HepG2 (cell line): ENCODE measurements around the gene NEURL3. TPM values are rescaled to one million over a fixed set of nuclear protein-coding genes. Genes with fewer than 3 reads are reported as not detected.

ENCODE experiments used
- ATAC-seq: fragments of 200-7000 bp; cut with Tn5 transposase; 3 replicates; pipeline ENCODE4 v1.9.1; 2020; ENCODE audit warnings: mild to moderate bottlenecking, moderate library complexity
- BruUV-seq: library from RNA; stranded (reverse); fragments of 400-500 nt; replicated peaks from 2 replicates; lab custom pipeline; 2021; lab: Mats Ljungman, UMichigan
- CTCF ChIA-PET: fragments of 300-600 bp; formaldehyde crosslinking; extraction: SDS; loops from one replicate; lab custom pipeline; 2021; ENCODE audit warnings: low total read pairs, inconsistent platforms, low intra/inter-chr PET ratio; lab: Yijun Ruan, JAX
- POLR2A ChIA-PET: fragments of 350-600 bp; sonication (Branson Sonifier 250); formaldehyde crosslinking; loops from one replicate; lab custom pipeline; 2020; ENCODE audit warnings: antibody characterized with exemption, inconsistent platforms; lab: Yijun Ruan, JAX
- DNase-seq: peaks from one replicate; pipeline ENCODE4 v3.0.0-alpha.2; 2015; ENCODE audit warnings: low spot score
- FAIRE-seq: peaks from 3 replicates; lab custom pipeline; 2011; peaks lifted over from hg19 to GRCh38; lab: Jason Lieb, UNC
- H2AFZ ChIP-seq: one replicate; pipeline ENCODE4 v1.6.1; 2011; ENCODE audit warnings: low read length, inconsistent platforms
- H3K27ac ChIP-seq: fragments of 300-600 bp; 3 replicates; pipeline ENCODE4 v1.8.0; 2011; ENCODE audit warnings: mixed run types, mild to moderate bottlenecking, mixed read lengths, low read length, inconsistent platforms; ENCODE audit not compliant: insufficient read depth; ENCODE audit errors: extremely low read length
- H3K27me3 ChIP-seq, 2 experiments: fragments of 200-600 bp in 1 of 2; 2 replicates in 1 of 2; 3 replicates in 1 of 2; pipeline versions ENCODE4 v1.6.0 to v1.8.0; 2011; ENCODE audit warnings: low read length in 2 of 2, mild to moderate bottlenecking in 2 of 2, moderate library complexity in 2 of 2, inconsistent platforms in 1 of 2; ENCODE audit not compliant: insufficient read depth in 2 of 2, control insufficient read depth in 1 of 2
- H3K36me3 ChIP-seq, 2 experiments: fragments of 200-600 bp in 1 of 2; replicated peaks in 1 of 2; 2 replicates in 1 of 2; 3 replicates in 1 of 2; pipeline versions ENCODE4 v1.5.1 to v1.8.0; 2011; ENCODE audit warnings: low read length in 2 of 2, inconsistent platforms in 1 of 2; ENCODE audit not compliant: insufficient read depth in 2 of 2, control insufficient read depth in 1 of 2
- H3K4me1 ChIP-seq: 2 replicates; pipeline ENCODE4 v1.5.1; 2012; ENCODE audit warnings: low read length, inconsistent platforms; ENCODE audit not compliant: insufficient read depth
- H3K4me2 ChIP-seq: 2 replicates; pipeline ENCODE4 v1.6.0; 2011; ENCODE audit warnings: low read depth, low read length, inconsistent platforms
- H3K4me3 ChIP-seq, 3 experiments: fragments of 200-600 bp in 1 of 3; sonication (generic), shearing (Covaris generic) in 1 of 3; replicated peaks in 1 of 3; 2 replicates each; pipeline ENCODE4 v1.5.1; 2011 to 2016; ENCODE audit warnings: low read length in 3 of 3, inconsistent platforms in 2 of 3, low read depth in 2 of 3, mild to moderate bottlenecking in 2 of 3, control low read depth in 1 of 3, mixed read lengths in 1 of 3; ENCODE audit not compliant: insufficient read depth in 1 of 3
- H3K79me2 ChIP-seq: one replicate; pipeline ENCODE4 v1.6.1; 2011; ENCODE audit warnings: low read length, inconsistent platforms; ENCODE audit not compliant: insufficient read depth
- H3K9ac ChIP-seq: 2 replicates; pipeline ENCODE4 v1.6.0; 2011; ENCODE audit warnings: mild to moderate bottlenecking, low read depth, low read length, inconsistent platforms; ENCODE audit not compliant: insufficient read depth
- H3K9me3 ChIP-seq: 2 replicates; pipeline ENCODE4 v1.5.1; 2012; ENCODE audit warnings: mild to moderate bottlenecking, low read length
- H4K20me1 ChIP-seq: 2 replicates; pipeline ENCODE4 v1.6.0; 2011; ENCODE audit warnings: inconsistent platforms, mild to moderate bottlenecking, low read length, moderate library complexity; ENCODE audit not compliant: insufficient read depth
- HES4 ChIP-seq: sonication (generic); formaldehyde crosslinking; IDR thresholded peaks from 2 replicates; pipeline ENCODE4 v1.9.0; 2021; ENCODE audit warnings: mild to moderate bottlenecking, missing genetic modification reagents, borderline replicate concordance
- NFYB ChIP-seq: sonication (generic); formaldehyde crosslinking; IDR thresholded peaks from 2 replicates; pipeline ENCODE4 v1.4.0; 2020; ENCODE audit warnings: missing genetic modification reagents
- PITX1 ChIP-seq: sonication (generic); formaldehyde crosslinking; IDR thresholded peaks from 2 replicates; pipeline ENCODE4 v1.5.1; 2020; ENCODE audit warnings: mild to moderate bottlenecking, missing genetic modification reagents
- SP2 ChIP-seq: sonication (generic); formaldehyde crosslinking; IDR thresholded peaks from 2 replicates; pipeline ENCODE4 v1.5.1; 2020; ENCODE audit warnings: mild to moderate bottlenecking, missing genetic modification reagents
- ZBTB33 ChIP-seq: sonication (generic); formaldehyde crosslinking; IDR thresholded peaks from 2 replicates; pipeline ENCODE4 v1.4.0; 2020; ENCODE audit warnings: missing genetic modification reagents
- ZNF12 ChIP-seq: sonication (generic); formaldehyde crosslinking; IDR thresholded peaks from 2 replicates; pipeline ENCODE4 v1.5.0; 2020; ENCODE audit warnings: missing genetic modification reagents
- ZNF543 ChIP-seq: sonication (generic); formaldehyde crosslinking; IDR thresholded peaks from 2 replicates; pipeline ENCODE4 v1.4.0; 2020; ENCODE audit warnings: mild to moderate bottlenecking, missing genetic modification reagents
- ZNF746 ChIP-seq: sonication (generic); formaldehyde crosslinking; IDR thresholded peaks from 2 replicates; pipeline ENCODE4 v1.8.0; 2022; ENCODE audit warnings: mild to moderate bottlenecking, missing genetic modification reagents
- ZNF772 ChIP-seq: sonication (generic); formaldehyde crosslinking; IDR thresholded peaks from 2 replicates; pipeline ENCODE4 v1.5.0; 2020; ENCODE audit warnings: mild to moderate bottlenecking, missing genetic modification reagents
- ZSCAN31 ChIP-seq: sonication (generic); formaldehyde crosslinking; IDR thresholded peaks from 2 replicates; pipeline ENCODE4 v1.5.0; 2020; ENCODE audit warnings: low read depth, mild to moderate bottlenecking, missing genetic modification reagents
- WGBS: methylation state at CpG from one replicate; pipeline ENCODE4 v1.1.6; 2017; ENCODE audit warnings: low lambda C conversion rate; 5-methylcytosine and 5-hydroxymethylcytosine counted together
- in situ Hi-C: cut with HindIII; loops from 2 replicates; pipeline ENCODE4 v1.10.0; 2017; ENCODE audit warnings: low pct_unique_long_range_greater_than_20kb; ENCODE audit not compliant: extremely low pct_ligation_motif_present
- intact Hi-C: fragments of 100-400 bp; cut with micrococcal nuclease; formaldehyde crosslinking; loops from one replicate; pipeline ENCODE4 v1.10.0; 2022; ENCODE audit not compliant: unreplicated experiment
- polyA plus RNA-seq, 8 experiments: library from polyadenylated mRNA; depleted of rRNA in 3 of 8; stranded (reverse) in 7 of 8; unstranded in 1 of 8; fragments of >200 nt; fragmentation: Illumina TruSeq in 4 of 8; extraction: Trizol in 4 of 8; gene quantifications; 2 replicates each; pipeline versions ENCODE4 v1.2.1 to v1.2.3, GENCODE V29; 2011 to 2016; ENCODE audit warnings: low read depth in 4 of 8, missing spikeins in 1 of 8, mixed read lengths in 1 of 8; ENCODE audit not compliant: insufficient read depth in 1 of 8
- total RNA-seq, 5 experiments: library from RNA; depleted of rRNA; stranded (reverse); fragments of >200 nt; fragmentation: Illumina TruSeq; extraction: Trizol; gene quantifications; 2 replicates each; pipeline ENCODE4 v1.2.3, GENCODE V29; 2016; ENCODE audit warnings: low read depth in 1 of 5
- TF ChIP-seq, protein P1 (sequence below): sonication (generic); formaldehyde crosslinking; IDR thresholded peaks from 2 replicates; pipeline ENCODE4 v1.5.0; 2020; ENCODE audit warnings: missing genetic modification reagents
- TF ChIP-seq, protein P2 (sequence below): sonication (generic); formaldehyde crosslinking; IDR thresholded peaks from 2 replicates; pipeline ENCODE4 v1.5.1; 2020; ENCODE audit warnings: missing genetic modification reagents, mild to moderate bottlenecking, borderline replicate concordance
- TF ChIP-seq, protein P3 (sequence below): sonication (generic); formaldehyde crosslinking; IDR thresholded peaks from 2 replicates; pipeline ENCODE4 v1.4.0; 2020; ENCODE audit warnings: missing genetic modification reagents, borderline replicate concordance
- TF ChIP-seq, protein P4 (sequence below): sonication (generic); formaldehyde crosslinking; IDR thresholded peaks from 2 replicates; pipeline ENCODE4 v1.4.0; 2020; ENCODE audit warnings: missing genetic modification reagents

Gene NEURL3
- total and polyA plus RNA-seq, 2 of the 13 experiments (the other 11 are each of a cell fraction or from before 2014, with no cell fraction given) = 0.16 to 1.2 TPM

- POLR2A ChIA-PET = no interaction called here
- CTCF ChIA-PET = no interaction called here
- intact Hi-C loops (no loop called here), in situ Hi-C loops (no loop called here)
- Histone ChIP-seq H3K9me3 (no peaks in the 10 kb centered on the region), H4K20me1 (no peaks in the 10 kb centered on the region), H3K4me3 (no peak overlapping the region), H3K27me3 (peaks cover 24 to 83% of the 10 kb centered on the region in 2 experiments), H3K4me2 (no peak overlapping the region), H2AFZ (no peak overlapping the region), H3K4me1 (peaks cover 21% of the 10 kb centered on the region; the same call in 1 of the 2 replicates), H3K9ac (no peak overlapping the region), H3K27ac (no peak overlapping the region), H3K79me2 (no peaks in the 10 kb centered on the region), H3K36me3 (no peaks in the 10 kb centered on the region)
- DNase-seq (no peak), ATAC-seq (no peak), FAIRE-seq (no peak)
- BruUV-seq = no TSS peak
- WGBS = 49% methylated on average over 14 of the region's 14 CpGs
- TF ChIP-seq, protein P1, sequence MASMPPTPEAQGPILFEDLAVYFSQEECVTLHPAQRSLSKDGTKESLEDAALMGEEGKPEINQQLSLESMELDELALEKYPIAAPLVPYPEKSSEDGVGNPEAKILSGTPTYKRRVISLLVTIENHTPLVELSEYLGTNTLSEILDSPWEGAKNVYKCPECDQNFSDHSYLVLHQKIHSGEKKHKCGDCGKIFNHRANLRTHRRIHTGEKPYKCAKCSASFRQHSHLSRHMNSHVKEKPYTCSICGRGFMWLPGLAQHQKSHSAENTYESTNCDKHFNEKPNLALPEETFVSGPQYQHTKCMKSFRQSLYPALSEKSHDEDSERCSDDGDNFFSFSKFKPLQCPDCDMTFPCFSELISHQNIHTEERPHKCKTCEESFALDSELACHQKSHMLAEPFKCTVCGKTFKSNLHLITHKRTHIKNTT (CRISPR knock-in tag) = no peak
- TF ChIP-seq ZNF772 (CRISPR knock-in tag) (no peak), PITX1 (CRISPR knock-in tag) (no peak), NFYB (CRISPR knock-in tag) (no peak), ZBTB33 (CRISPR knock-in tag) (no peak), ZNF12 (CRISPR knock-in tag) (no peak), SP2 (CRISPR knock-in tag) (no peak), ZSCAN31 (CRISPR knock-in tag) (no peak), HES4 (CRISPR knock-in tag) (no peak), ZNF746 (CRISPR knock-in tag) (no peak), ZNF543 (CRISPR knock-in tag) (no peak)
- TF ChIP-seq, protein P2, sequence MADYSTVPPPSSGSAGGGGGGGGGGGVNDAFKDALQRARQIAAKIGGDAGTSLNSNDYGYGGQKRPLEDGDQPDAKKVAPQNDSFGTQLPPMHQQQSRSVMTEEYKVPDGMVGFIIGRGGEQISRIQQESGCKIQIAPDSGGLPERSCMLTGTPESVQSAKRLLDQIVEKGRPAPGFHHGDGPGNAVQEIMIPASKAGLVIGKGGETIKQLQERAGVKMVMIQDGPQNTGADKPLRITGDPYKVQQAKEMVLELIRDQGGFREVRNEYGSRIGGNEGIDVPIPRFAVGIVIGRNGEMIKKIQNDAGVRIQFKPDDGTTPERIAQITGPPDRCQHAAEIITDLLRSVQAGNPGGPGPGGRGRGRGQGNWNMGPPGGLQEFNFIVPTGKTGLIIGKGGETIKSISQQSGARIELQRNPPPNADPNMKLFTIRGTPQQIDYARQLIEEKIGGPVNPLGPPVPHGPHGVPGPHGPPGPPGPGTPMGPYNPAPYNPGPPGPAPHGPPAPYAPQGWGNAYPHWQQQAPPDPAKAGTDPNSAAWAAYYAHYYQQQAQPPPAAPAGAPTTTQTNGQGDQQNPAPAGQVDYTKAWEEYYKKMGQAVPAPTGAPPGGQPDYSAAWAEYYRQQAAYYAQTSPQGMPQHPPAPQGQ (CRISPR knock-in tag) = no peak
- TF ChIP-seq, protein P3, sequence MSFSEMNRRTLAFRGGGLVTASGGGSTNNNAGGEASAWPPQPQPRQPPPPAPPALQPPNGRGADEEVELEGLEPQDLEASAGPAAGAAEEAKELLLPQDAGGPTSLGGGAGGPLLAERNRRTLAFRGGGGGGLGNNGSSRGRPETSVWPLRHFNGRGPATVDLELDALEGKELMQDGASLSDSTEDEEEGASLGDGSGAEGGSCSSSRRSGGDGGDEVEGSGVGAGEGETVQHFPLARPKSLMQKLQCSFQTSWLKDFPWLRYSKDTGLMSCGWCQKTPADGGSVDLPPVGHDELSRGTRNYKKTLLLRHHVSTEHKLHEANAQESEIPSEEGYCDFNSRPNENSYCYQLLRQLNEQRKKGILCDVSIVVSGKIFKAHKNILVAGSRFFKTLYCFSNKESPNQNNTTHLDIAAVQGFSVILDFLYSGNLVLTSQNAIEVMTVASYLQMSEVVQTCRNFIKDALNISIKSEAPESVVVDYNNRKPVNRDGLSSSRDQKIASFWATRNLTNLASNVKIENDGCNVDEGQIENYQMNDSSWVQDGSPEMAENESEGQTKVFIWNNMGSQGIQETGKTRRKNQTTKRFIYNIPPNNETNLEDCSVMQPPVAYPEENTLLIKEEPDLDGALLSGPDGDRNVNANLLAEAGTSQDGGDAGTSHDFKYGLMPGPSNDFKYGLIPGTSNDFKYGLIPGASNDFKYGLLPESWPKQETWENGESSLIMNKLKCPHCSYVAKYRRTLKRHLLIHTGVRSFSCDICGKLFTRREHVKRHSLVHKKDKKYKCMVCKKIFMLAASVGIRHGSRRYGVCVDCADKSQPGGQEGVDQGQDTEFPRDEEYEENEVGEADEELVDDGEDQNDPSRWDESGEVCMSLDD (CRISPR knock-in tag) = no peak
- TF ChIP-seq, protein P4, sequence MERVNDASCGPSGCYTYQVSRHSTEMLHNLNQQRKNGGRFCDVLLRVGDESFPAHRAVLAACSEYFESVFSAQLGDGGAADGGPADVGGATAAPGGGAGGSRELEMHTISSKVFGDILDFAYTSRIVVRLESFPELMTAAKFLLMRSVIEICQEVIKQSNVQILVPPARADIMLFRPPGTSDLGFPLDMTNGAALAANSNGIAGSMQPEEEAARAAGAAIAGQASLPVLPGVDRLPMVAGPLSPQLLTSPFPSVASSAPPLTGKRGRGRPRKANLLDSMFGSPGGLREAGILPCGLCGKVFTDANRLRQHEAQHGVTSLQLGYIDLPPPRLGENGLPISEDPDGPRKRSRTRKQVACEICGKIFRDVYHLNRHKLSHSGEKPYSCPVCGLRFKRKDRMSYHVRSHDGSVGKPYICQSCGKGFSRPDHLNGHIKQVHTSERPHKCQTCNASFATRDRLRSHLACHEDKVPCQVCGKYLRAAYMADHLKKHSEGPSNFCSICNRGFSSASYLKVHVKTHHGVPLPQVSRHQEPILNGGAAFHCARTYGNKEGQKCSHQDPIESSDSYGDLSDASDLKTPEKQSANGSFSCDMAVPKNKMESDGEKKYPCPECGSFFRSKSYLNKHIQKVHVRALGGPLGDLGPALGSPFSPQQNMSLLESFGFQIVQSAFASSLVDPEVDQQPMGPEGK (CRISPR knock-in tag) = no peak
These were observed 23.0 kb upstream of the NEURL3 start for GRCh38 chr2:96528006-96528699.
